HTR-8/SVneo (cell line): ENCODE results near the gene SLC35A3.
"Not testable (repeated sequence)": the region's sequence is repeated elsewhere in the genome, so short reads cannot be mapped to it uniquely, and the experiment has no call there.

Source experiments
- DNase-seq: peaks from one replicate; pipeline ENCODE4 v3.0.0; 2011; ENCODE audit warnings: low spot score, mixed read lengths; ENCODE audit not compliant: insufficient read length
- FAIRE-seq: peaks from 2 replicates; lab custom pipeline; 2011; peaks lifted over from hg19 to GRCh38; lab: Jason Lieb, UNC

Gene SLC35A3

GRCh38 chr1:99970713-99971255 lies 988 bp downstream of the SLC35A3 start:
- FAIRE-seq (no peak), DNase-seq (no peak)

GRCh38 chr1:99972066-99972465 lies 2.3 kb downstream of the SLC35A3 start:
- FAIRE-seq, result not testable (repeated sequence)

GRCh38 chr1:99975529-99975928 lies 5.7 kb downstream of the SLC35A3 start:
- FAIRE-seq, result no peak
- no peak for DNase-seq

More at GRCh38 chr1:99972066-99972465, 2.3 kb downstream of the SLC35A3 start:
- not testable (repeated sequence) for DNase-seq

GRCh38 chr1:99977326-99977725 lies 7.5 kb downstream of the SLC35A3 start:
- not testable (repeated sequence) for FAIRE-seq, DNase-seq

- DNase-seq, result no peak
- FAIRE-seq, result no peak
These were observed 8.4 kb downstream of the SLC35A3 start for GRCh38 chr1:99978218-99978617.

GRCh38 chr1:99979091-99979490 lies 9.3 kb downstream of the SLC35A3 start:
- DNase-seq, result no peak
- FAIRE-seq, result no peak

- DNase-seq, result no peak
- no peak for FAIRE-seq
These were observed 11.1 kb downstream of the SLC35A3 start for GRCh38 chr1:99980928-99981327.

- no peak for DNase-seq
- FAIRE-seq, result no peak
These were observed 16.9 kb downstream of the SLC35A3 start for GRCh38 chr1:99986656-99987225.

GRCh38 chr1:99988210-99988765 lies 18.5 kb downstream of the SLC35A3 start:
- FAIRE-seq (no peak), DNase-seq (no peak)

GRCh38 chr1:99992044-99992722 lies 22.4 kb downstream of the SLC35A3 start:
- FAIRE-seq (no peak), DNase-seq (no peak)

- no peak for DNase-seq
- FAIRE-seq, result no peak
These were observed 23.1 kb downstream of the SLC35A3 start for GRCh38 chr1:99992760-99993467.

GRCh38 chr1:99993468-99993845 lies 23.7 kb downstream of the SLC35A3 start:
- FAIRE-seq (no peak), DNase-seq (no peak)

GRCh38 chr1:99994496-99994895 lies 24.7 kb downstream of the SLC35A3 start:
- DNase-seq (no peak), FAIRE-seq (no peak)

GRCh38 chr1:99996951-99997350 lies 27.2 kb downstream of the SLC35A3 start:
- FAIRE-seq (no peak), DNase-seq (no peak)

- FAIRE-seq (no peak), DNase-seq (no peak)
These were observed 31.7 kb downstream of the SLC35A3 start for GRCh38 chr1:100001462-100001861.

- FAIRE-seq (no peak), DNase-seq (no peak)
These were observed 35.6 kb downstream of the SLC35A3 start for GRCh38 chr1:100005424-100005823.

GRCh38 chr1:100006688-100007087 lies 36.9 kb downstream of the SLC35A3 start:
- FAIRE-seq, result no peak
- DNase-seq, result no peak

- no peak for FAIRE-seq
- peak; percentile 5 for DNase-seq
These were observed 39.7 kb downstream of the SLC35A3 start for GRCh38 chr1:100009458-100009857.

GRCh38 chr1:100010804-100011203 lies 41.0 kb downstream of the SLC35A3 start:
- no peak for DNase-seq
- no peak for FAIRE-seq

GRCh38 chr1:100019220-100019619 lies 49.4 kb downstream of the SLC35A3 start:
- DNase-seq (no peak), FAIRE-seq (no peak)

GRCh38 chr1:100023482-100023881 lies 53.7 kb downstream of the SLC35A3 start:
- DNase-seq (no peak), FAIRE-seq (no peak)
